ENCODE data around the gene RANBP1.

Gene RANBP1

DNA sequence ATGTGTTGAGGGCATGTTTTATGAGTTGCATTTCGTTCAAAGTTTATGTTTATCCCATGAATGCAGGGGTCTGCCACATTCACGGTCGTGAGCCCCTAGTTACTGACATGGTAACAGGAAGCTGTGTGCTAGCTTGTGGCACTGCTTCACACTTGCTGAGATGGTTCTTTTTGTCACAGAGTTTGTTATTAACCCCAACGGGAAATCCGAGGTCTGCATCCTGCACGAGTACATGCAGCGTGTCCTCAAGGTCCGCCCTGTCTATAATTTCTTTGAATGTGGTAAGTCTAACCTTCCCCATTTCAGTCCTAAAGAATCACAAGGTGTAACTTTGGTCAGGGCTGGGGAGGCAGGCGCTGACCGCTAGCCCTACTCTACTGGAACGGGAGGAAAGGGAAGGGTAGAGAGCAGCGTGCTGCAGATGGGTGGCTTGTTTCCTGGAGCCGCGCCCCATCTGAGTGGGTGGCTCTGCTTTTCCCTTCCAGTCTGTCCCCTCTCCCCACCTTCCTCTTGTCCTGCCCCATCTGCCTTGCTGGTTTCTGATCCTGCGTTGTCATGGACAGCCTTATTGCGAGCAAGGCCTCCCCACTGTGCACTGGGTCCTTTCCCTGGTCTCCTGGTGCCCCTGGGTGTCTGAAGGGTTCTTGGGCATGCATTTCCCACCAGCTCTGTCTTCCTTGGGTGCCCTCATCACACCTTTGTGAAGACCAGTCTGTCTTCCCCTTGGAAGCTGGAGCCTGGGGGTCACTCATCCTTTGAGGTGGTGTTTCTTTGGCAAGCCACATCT is 24.0 kb upstream of the RANBP1 start:
- Histone ChIP-seq H3K27ac (ENCODE audit: low read depth, low read length) (no peak overlapping the region), H3K4me1 (ENCODE audit: control insufficient read depth, insufficient read depth, low read length) (no peaks in the 10 kb centered on the region), H3K36me3 (ENCODE audit: control insufficient read depth, insufficient read depth, low read length) (peaks cover 73% of the 10 kb centered on the region), H3K27me3 (ENCODE audit: control insufficient read depth, insufficient read depth, low read length) (no peaks in the 10 kb centered on the region), H3K9ac (ENCODE audit: low read length) (no peak overlapping the region), H3K4me3 (ENCODE audit: low read length) (no peak overlapping the region)

DNA sequence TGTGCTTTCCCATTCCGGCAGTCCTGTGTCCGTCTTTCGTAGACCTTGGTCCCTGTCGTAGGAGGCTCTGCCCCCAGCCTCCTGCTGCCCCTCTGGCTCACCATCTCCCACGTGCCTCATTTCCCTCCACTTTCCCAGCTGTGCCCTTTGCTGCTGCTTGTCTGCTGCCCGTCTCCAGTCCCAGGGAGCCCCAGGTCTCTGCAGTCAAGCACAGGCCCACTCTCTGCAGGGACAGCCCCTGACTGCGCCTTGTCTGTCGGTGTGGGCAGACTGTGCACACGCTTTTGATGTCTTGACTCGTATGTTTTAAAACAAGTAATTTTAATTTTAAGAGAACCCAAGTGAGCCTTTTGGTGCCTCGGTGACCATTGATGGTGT is 23.4 kb upstream of the RANBP1 start:
- no peaks in the 10 kb centered on the region for H3K27me3 ChIP-seq (ENCODE audit: control insufficient read depth, insufficient read depth, low read length)
- H3K27ac ChIP-seq (ENCODE audit: low read depth, low read length): no peak overlapping the region
- H3K4me1 ChIP-seq (ENCODE audit: control insufficient read depth, insufficient read depth, low read length): no peaks in the 10 kb centered on the region
- no peak overlapping the region for H3K4me3 ChIP-seq (ENCODE audit: low read length)
- peaks cover 67% of the 10 kb centered on the region for H3K36me3 ChIP-seq (ENCODE audit: control insufficient read depth, insufficient read depth, low read length)
- no peak overlapping the region for H3K9ac ChIP-seq (ENCODE audit: low read length)

DNA sequence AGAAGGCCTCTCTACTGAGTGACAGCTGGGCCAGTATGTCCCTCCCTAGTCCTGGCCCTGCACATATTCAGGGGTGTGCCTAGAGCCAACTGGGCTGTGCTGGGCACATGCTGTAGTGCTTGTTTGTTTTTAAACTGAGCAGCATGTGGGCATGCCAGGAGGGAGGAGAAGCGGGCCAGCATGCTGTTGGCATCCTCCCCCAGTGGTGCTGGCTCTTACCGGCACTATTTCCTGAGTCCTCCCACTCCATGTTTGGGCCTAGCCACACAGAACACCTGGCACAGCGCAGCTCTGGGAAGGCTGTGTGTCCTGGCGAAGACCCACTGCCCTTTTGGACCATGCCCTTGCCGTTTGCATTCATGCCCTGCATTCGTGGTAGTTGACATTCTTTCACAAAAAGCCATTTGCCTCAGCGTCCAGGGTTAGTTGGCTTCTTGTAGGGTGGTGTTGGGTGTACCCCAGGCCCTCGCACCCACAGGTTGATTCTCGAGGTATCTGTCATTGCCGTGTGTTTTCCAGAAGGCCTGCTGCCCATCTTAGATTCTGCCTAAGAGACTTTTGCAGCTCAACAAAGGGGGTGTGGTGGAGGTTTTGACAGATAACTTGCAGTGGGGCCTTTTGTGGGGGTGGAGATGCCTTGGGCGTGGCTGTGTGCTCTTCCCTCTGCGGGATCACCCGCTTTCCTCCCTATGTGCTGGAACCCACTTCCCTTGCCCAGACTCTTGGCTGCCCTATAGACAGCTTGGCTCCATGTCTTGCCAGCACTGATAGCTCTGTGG is 22.3 kb upstream of the RANBP1 start:
- H3K4me3 ChIP-seq (ENCODE audit: low read length): no peak overlapping the region
- H3K4me1 ChIP-seq (ENCODE audit: control insufficient read depth, insufficient read depth, low read length): no peaks in the 10 kb centered on the region
- H3K27me3 ChIP-seq (ENCODE audit: control insufficient read depth, insufficient read depth, low read length): no peaks in the 10 kb centered on the region
- no peak overlapping the region for H3K27ac ChIP-seq (ENCODE audit: low read depth, low read length)
- H3K36me3 ChIP-seq (ENCODE audit: control insufficient read depth, insufficient read depth, low read length): peaks cover 60% of the 10 kb centered on the region
- H3K9ac ChIP-seq (ENCODE audit: low read length): no peak overlapping the region

DNA sequence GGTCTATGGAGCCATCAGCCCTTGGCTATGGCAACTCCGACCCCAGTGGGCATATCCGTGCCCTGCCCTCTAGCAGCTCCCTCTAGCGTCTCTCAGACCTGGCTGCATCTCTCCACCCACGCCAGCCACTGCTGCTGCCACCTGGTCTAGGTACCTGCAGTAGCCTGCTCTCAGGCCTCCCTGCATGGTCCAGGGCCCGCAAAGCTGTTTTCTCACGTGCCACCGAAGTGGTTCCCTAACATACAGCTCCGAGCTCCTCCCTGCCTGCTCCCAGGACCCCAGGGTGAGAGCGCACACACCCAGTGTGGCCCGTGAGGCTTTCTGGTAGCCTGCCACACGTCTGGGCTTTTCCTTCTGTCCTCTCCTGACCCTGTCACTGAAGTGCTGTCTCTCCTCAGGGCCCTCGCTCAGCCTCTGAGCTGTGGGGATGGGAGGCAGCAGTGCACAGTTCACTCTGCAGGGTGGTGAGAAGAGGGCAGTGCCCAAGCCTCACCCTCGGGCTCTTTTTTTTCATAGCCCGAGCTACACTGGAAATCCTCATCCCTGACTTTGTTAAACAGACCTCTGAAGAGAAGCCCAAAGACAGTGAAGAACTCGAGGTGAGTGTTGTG is 21.6 kb upstream of the RANBP1 start:
- Histone ChIP-seq H3K27ac (ENCODE audit: low read depth, low read length) (no peak overlapping the region), H3K36me3 (ENCODE audit: control insufficient read depth, insufficient read depth, low read length) (peaks cover 57% of the 10 kb centered on the region), H3K9ac (ENCODE audit: low read length) (no peak overlapping the region), H3K4me1 (ENCODE audit: control insufficient read depth, insufficient read depth, low read length) (no peaks in the 10 kb centered on the region), H3K27me3 (ENCODE audit: control insufficient read depth, insufficient read depth, low read length) (no peaks in the 10 kb centered on the region), H3K4me3 (ENCODE audit: low read length) (no peak overlapping the region)

DNA sequence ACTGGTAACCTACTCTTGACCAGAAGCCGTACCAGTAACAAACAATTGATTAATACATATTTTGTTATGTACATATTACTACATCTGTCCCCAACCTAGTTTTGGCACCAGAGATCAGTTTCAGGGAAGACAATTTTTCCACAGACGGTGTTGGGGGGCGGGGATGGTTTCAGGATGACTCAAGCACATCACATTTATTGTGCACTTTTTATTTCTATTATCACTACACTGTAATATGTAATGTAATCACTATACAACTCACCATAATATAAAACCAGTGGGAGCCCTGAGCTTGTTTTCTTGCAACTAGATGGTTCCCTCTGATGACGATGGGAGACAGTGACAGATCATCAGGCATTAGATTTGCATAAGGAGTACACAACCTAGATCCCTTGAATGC is 20.4 kb upstream of the RANBP1 start:
- H3K27me3 ChIP-seq (ENCODE audit: control insufficient read depth, insufficient read depth, low read length): no peaks in the 10 kb centered on the region
- H3K9ac ChIP-seq (ENCODE audit: low read length): no peak overlapping the region
- H3K36me3 ChIP-seq (ENCODE audit: control insufficient read depth, insufficient read depth, low read length): peaks cover 45% of the 10 kb centered on the region
- no peak overlapping the region for H3K27ac ChIP-seq (ENCODE audit: low read depth, low read length)
- H3K4me3 ChIP-seq (ENCODE audit: low read length): no peak overlapping the region
- H3K4me1 ChIP-seq (ENCODE audit: control insufficient read depth, insufficient read depth, low read length): no peaks in the 10 kb centered on the region

DNA sequence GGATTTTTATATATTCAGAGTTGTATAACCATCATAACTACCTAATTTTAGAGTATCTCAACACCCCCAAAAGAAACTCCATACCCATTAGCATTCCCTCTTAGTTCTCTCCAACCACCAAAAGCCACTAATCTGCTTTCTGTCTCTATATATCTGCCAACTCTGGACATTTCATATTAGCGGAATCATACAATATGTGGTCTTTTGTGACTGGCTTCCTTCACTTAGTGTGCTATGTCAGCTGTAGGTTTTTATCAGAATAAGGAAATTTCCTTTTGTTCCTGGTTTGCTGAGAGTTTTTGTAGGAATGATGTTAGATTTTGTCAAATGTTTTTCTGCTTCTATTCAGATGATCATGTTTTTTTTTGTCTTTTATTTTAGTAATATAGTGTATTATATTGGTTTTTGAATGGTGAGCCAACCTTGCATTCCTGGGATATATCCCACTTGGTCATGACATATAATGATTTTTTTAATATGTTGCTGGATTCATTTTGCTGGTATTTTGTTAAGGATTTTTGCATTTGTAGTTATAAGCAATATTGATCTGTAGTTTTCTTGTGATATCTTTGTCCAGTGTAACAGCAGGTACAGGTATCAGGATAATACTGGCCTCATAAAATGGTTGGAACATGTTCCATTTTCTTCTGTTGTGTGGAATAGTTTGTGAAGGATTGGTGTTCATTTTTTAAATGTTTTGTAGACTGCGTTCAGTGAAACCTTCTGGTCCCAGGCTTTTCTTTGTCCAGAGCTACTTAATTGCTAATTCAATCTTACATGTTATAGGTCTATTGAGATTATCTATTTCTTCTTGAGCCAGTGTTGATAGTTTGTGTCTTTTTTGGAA is 19.1 kb upstream of the RANBP1 start:
- no peak overlapping the region for H3K27ac ChIP-seq (ENCODE audit: low read depth, low read length)
- H3K4me1 ChIP-seq (ENCODE audit: control insufficient read depth, insufficient read depth, low read length): no peaks in the 10 kb centered on the region
- no peak overlapping the region for H3K4me3 ChIP-seq (ENCODE audit: low read length)
- no peak overlapping the region for H3K9ac ChIP-seq (ENCODE audit: low read length)
- H3K36me3 ChIP-seq (ENCODE audit: control insufficient read depth, insufficient read depth, low read length): peaks cover 32% of the 10 kb centered on the region
- no peaks in the 10 kb centered on the region for H3K27me3 ChIP-seq (ENCODE audit: control insufficient read depth, insufficient read depth, low read length)

DNA sequence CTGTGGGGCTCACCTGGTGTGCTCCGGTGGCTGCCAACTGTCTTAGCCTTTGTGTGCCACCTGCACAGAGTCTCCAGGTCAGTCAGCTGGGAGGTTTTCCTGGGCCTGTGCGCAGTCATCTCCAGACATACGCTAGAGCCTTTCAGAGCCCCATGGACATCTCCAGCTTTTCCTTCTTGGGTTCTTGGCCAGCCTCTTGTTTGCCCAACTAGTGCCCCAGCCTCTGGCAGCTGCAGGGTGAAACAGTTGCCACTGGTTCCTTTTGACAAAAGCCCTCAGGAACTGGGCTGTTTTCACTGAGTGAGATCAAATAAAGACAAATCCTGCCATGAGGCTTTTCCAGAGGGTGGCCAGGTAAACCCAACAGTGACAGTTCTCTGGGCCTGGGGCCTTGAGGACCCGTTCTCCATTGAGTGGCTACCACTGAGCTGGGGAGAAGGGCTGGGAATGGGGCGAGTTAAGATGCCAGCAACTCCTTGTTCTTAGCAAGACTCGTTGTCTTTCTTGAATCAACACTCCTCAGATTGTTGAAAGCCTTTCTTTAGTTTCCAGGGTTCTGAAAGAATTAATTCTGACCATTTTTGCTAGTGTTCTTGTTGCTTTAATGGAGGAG is 16.7 kb upstream of the RANBP1 start:
- Histone ChIP-seq H3K9ac (ENCODE audit: low read length) (no peak overlapping the region), H3K27me3 (ENCODE audit: control insufficient read depth, insufficient read depth, low read length) (no peaks in the 10 kb centered on the region), H3K36me3 (ENCODE audit: control insufficient read depth, insufficient read depth, low read length) (peaks cover 26% of the 10 kb centered on the region), H3K4me1 (ENCODE audit: control insufficient read depth, insufficient read depth, low read length) (no peaks in the 10 kb centered on the region), H3K27ac (ENCODE audit: low read depth, low read length) (no peak overlapping the region), H3K4me3 (ENCODE audit: low read length) (no peak overlapping the region)

DNA sequence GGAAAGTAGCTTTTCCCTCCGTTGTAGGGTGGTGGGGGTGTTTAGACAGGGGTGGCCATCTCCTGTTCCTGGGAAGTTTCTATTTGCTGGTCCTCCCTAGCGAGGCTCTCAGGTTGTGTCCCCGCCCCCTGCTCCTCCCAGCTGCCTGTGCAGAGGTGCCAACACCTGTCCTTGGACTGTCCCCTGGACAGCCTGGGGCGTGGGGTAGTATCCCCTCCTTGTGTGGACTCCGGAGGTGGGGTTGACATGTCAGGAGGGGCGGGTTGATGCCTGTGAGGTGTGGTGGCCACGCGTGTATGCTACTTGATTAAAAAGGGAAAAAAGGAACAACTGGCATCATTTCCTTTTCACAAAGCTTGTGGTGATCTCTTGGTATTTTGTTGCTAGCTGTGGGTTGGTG is 14.3 kb upstream of the RANBP1 start:
- Histone ChIP-seq H3K27ac (ENCODE audit: low read depth, low read length) (no peak overlapping the region), H3K4me1 (ENCODE audit: control insufficient read depth, insufficient read depth, low read length) (no peaks in the 10 kb centered on the region), H3K9ac (ENCODE audit: low read length) (no peak overlapping the region), H3K4me3 (ENCODE audit: low read length) (no peak overlapping the region), H3K36me3 (ENCODE audit: control insufficient read depth, insufficient read depth, low read length) (peaks cover 32% of the 10 kb centered on the region), H3K27me3 (ENCODE audit: control insufficient read depth, insufficient read depth, low read length) (no peaks in the 10 kb centered on the region)

DNA sequence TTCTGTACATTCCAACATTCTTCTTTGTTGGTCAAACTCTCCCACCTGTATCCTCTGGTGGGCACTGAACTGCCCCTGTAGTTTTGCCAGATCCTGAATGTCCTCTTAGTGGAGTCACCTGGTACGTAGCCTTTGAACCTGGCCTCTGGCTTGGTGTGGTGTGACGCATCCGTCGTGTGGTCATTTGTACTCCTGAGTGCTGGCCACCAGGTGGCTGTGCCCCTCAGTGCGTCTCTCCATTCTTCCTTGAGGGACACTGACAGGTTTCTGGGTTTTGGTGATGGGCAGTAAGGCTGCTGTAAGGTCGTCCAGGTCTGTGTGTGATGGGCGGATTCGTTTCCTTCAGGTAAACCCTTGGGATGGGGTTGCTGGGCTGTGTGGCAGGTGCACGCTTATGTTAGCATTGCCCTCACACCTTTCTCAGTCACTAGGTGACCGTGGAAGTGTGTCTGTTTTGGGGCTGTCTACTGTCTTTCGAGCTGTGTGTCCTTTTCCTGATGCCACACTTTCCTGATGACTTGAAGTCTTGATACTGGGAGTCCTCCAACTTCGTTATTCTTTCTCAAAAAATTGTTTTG is 13.6 kb upstream of the RANBP1 start:
- no peak overlapping the region for H3K27ac ChIP-seq (ENCODE audit: low read depth, low read length)
- H3K4me1 ChIP-seq (ENCODE audit: control insufficient read depth, insufficient read depth, low read length): no peaks in the 10 kb centered on the region
- H3K4me3 ChIP-seq (ENCODE audit: low read length): no peak overlapping the region
- H3K9ac ChIP-seq (ENCODE audit: low read length): no peak overlapping the region
- H3K27me3 ChIP-seq (ENCODE audit: control insufficient read depth, insufficient read depth, low read length): no peaks in the 10 kb centered on the region
- peaks cover 39% of the 10 kb centered on the region for H3K36me3 ChIP-seq (ENCODE audit: control insufficient read depth, insufficient read depth, low read length)

DNA sequence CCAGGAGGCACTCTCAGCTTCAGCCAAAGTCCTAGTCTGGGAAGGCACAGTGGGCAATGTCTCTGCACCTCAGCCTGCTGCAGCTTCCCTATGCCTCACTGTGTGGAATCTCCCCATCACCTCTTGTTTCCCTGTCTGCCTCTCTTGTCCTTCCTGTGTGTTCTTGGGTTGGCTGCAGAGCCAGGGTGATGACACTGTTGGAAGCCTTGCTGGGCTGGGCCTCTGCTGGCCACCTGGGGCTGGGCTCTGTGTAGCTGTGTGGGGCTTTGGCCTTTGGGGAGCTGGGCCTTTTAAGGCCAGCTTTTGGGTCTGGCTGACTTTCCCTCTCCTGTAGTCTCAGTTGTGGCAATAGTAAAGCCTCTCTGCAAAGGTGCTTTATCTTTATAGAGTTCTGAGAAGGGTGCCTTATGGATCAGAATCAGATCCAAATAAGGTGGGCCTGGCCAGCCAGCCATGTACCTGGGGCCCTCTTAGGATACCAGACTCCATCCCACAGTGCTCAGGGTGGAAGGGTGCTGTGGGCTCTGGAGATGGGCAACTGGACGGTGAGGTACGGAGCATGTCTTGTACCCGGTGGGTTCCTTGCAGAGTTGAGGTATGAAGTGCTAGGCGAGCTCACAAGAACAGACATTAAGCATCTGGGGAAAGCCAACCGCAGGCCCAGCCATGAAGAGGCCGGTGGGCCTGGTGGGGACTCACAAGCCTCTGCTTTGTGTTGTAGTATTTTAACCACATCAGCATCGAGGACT is 10.3 kb upstream of the RANBP1 start:
- Histone ChIP-seq H3K27me3 (ENCODE audit: control insufficient read depth, insufficient read depth, low read length) (no peaks in the 10 kb centered on the region), H3K9ac (ENCODE audit: low read length) (no peak overlapping the region), H3K27ac (ENCODE audit: low read depth, low read length) (no peak overlapping the region), H3K36me3 (ENCODE audit: control insufficient read depth, insufficient read depth, low read length) (peaks cover 58% of the 10 kb centered on the region), H3K4me3 (ENCODE audit: low read length) (no peak overlapping the region), H3K4me1 (ENCODE audit: control insufficient read depth, insufficient read depth, low read length) (no peaks in the 10 kb centered on the region)

DNA sequence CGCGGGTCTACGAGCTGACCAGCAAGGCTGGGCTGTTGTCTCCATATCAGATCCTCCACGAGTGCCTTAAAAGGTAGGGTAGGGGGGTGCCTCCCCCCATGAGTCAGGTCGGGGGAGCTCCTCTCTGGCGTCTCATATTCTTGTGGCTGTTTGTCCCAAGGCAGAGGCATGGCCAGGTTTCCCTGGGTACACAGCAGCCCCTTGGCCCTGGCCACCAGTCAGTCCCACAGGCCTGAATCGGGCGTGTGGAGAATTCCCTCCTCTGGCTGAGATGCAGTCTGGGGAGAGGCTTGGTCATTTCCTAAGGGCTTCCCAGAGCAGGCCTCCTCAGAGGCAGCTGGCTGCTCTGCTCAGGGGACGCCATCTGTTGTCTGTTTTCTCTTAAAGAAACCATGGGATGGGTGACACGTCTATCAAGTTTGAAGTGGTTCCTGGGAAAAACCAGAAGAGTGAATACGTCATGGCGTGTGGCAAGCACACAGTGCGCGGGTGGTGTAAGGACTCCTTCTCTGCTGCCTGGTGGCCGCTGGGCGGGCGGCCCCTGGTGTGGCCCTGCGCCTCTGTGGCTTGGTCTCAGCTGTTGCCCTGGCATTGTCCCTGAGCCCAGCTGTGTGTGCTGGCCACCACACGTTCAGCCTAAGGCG is 9.6 kb upstream of the RANBP1 start:
- no peak overlapping the region for H3K4me3 ChIP-seq (ENCODE audit: low read length)
- H3K36me3 ChIP-seq (ENCODE audit: control insufficient read depth, insufficient read depth, low read length): peaks cover 58% of the 10 kb centered on the region
- H3K9ac ChIP-seq (ENCODE audit: low read length): no peak overlapping the region
- no peaks in the 10 kb centered on the region for H3K27me3 ChIP-seq (ENCODE audit: control insufficient read depth, insufficient read depth, low read length)
- H3K27ac ChIP-seq (ENCODE audit: low read depth, low read length): no peak overlapping the region
- H3K4me1 ChIP-seq (ENCODE audit: control insufficient read depth, insufficient read depth, low read length): no peaks in the 10 kb centered on the region
